Activated CD4-positive, alpha-beta memory T cell treated with anti-CD3 and anti-CD28 coated beads, Interleukin-2, amount 10 ng/mL, durations not matched to agents 7 days and 5 days (primary cell): Measurements from ENCODE around the gene BBS4. TPM values are rescaled to one million over a fixed set of nuclear protein-coding genes. Genes with fewer than 3 reads are reported as not detected.
"Not testable (repeated sequence)": the region's sequence is repeated elsewhere in the genome, so short reads cannot be mapped to it uniquely, and the experiment has no call there.

Source experiments
- CTCF ChIA-PET: fragments of 350-600 bp; sonication (Branson Sonifier 250); formaldehyde crosslinking; loops from one replicate; lab custom pipeline; 2021; ENCODE audit warnings: antibody characterized with exemption, inconsistent platforms; lab: Charles Lee
- POLR2A ChIA-PET: fragments of 350-600 bp; sonication (Branson Sonifier 250); formaldehyde crosslinking; loops from one replicate; lab custom pipeline; 2021; ENCODE audit warnings: antibody characterized with exemption; lab: Charles Lee
- DNase-seq: peaks from one replicate; pipeline ENCODE4 v3.0.0-alpha.2; 2020
- H3K27ac Mint-ChIP-seq: one replicate; pipeline ENCODE4 v1.8.0; 2021; ENCODE audit warnings: mild to moderate bottlenecking, mixed read lengths
- H3K27me3 Mint-ChIP-seq: one replicate; pipeline ENCODE4 v1.8.0; 2021; ENCODE audit warnings: mixed read lengths
- H3K36me3 Mint-ChIP-seq: one replicate; pipeline ENCODE4 v1.8.0; 2021; ENCODE audit warnings: low read depth, mixed read lengths
- H3K4me1 Mint-ChIP-seq: one replicate; pipeline ENCODE4 v1.8.0; 2021; ENCODE audit warnings: mixed read lengths
- H3K4me3 Mint-ChIP-seq: one replicate; pipeline ENCODE4 v1.8.0; 2021; ENCODE audit warnings: mild to moderate bottlenecking, mixed read lengths
- H3K9me3 Mint-ChIP-seq: one replicate; pipeline ENCODE4 v1.8.0; 2021; ENCODE audit warnings: mixed read lengths
- total RNA-seq, 2 experiments: library from RNA; stranded (reverse); gene quantifications; one replicate each; pipeline ENCODE4 v1.2.3, GENCODE V29; 2021

The BBS4 gene, protein sequence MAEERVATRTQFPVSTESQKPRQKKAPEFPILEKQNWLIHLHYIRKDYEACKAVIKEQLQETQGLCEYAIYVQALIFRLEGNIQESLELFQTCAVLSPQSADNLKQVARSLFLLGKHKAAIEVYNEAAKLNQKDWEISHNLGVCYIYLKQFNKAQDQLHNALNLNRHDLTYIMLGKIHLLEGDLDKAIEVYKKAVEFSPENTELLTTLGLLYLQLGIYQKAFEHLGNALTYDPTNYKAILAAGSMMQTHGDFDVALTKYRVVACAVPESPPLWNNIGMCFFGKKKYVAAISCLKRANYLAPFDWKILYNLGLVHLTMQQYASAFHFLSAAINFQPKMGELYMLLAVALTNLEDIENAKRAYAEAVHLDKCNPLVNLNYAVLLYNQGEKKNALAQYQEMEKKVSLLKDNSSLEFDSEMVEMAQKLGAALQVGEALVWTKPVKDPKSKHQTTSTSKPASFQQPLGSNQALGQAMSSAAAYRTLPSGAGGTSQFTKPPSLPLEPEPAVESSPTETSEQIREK
- total RNA-seq: 10 to 100 TPM; 14.5 to 16.2 TPM

DNA sequence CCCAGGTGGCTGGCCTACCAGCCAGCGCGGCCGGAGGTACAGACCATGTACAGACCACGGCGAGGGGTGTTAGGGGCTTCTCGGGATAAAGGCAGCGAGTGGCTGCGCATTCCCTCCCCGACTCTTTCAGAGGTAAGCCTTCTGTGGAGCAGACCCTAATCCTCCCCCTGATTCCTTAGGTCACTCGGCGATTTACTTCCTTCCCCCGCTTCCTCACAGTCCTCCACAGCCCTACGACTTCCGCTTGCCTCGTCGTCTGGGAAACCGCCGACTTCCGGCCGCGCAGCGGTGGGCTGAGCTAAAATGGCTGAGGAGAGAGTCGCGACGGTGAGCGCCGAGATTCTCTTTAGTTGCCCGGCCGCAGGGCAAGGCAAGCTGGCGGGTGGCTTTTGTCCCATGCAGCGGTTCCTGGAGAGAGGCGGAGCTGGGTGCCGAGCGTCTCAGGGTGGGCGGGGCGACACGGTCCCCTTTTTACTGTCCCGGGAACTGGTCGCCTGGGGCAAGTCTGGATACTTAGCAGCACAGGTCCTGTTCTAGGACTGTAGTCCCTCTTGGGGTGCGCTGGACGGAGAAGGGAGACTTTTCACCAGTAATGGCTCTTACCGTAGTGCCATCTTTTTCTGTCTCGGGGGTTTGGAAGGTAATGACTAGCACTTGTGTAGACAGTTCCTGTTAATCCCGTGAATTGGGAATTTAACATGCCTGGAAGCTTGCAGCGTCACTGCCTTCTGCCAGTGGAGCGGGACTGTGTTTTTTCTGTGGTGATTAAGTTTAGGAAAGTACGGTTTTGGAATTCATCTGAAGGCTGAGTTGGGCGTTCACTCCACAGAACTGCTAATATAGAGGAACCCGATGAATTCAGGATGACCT, at the start of gene BBS4, which contains the start of gene HIGD2B:
Gene BBS4 (plus strand): TSS at position 283 of the 870 bp plus-strand sequence. CDS start 21 bp downstream, at position 304.
Gene HIGD2B (minus strand): TSS at position 258 of the 870 bp plus-strand sequence. CDS start 9,808 bp downstream, outside the sequence.
- peaks cover 17% of the 10 kb centered on the region for H3K4me1 Mint-ChIP-seq
- H3K4me3 Mint-ChIP-seq: peak within 1 kb of the TSS; percentile 88
- ChIA-PET POLR2A (interaction anchor here (0.6 to 1.5 kb wide), 9 partner anchors 8 to 456 kb away, joined by 3 to 5 read pairs (median 3); partner anchors contain the start of gene PKM), CTCF (interaction anchor here (0.5 to 1.9 kb wide), 8 partner anchors 13 to 459 kb away, joined by 3 to 6 read pairs (median 4); no protein-coding TSS in a partner anchor)
- no peaks in the 10 kb centered on the region for H3K36me3 Mint-ChIP-seq
- DNase-seq: peak; percentile 91
- H3K27me3 Mint-ChIP-seq: no peaks in the 10 kb centered on the region
- H3K9me3 Mint-ChIP-seq: no peaks in the 10 kb centered on the region
- peak within 1 kb of the TSS; percentile 85 for H3K27ac Mint-ChIP-seq

DNA sequence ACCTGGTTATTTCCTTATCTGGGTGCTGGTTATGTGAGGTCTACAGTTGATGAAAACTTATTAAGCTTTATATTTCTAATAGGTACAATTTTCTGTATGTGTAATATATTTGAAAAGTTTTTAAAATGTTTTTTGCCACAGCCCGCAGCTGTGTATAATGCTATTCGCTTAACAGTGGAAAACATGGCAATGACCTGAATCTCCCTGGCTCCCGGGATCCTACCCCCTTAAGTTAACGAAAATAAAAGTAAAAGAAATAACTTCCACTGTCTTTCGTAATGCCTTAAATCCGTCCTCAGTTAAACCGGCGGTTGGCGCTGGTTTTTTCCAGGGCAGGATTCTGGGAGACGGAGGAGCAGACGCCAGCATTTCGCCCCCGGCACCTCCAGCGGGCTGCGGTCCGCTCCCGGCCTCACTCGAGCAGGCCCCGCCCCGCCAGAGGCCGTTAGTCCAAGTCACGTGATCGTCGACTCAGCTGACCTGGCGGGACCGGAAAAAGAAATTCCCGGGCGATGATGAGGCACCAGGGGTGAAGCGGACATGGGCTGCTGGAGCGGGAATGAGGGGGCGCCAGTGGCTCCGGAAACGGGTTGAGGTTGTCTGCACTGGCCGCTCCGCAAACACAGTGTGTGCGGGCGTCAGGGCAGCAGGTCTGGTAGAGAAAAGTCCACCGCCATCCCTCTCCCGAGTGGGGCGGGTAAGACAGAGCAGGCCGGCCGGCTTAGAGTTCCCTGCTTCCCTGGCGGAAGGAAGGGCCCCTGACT, 49.3 kb upstream of the BBS4 start:
- H3K4me1 Mint-ChIP-seq, POLR2A ChIA-PET, H3K27ac Mint-ChIP-seq, CTCF ChIA-PET, H3K36me3 Mint-ChIP-seq, H3K4me3 Mint-ChIP-seq, H3K27me3 Mint-ChIP-seq, H3K9me3 Mint-ChIP-seq: not testable (repeated sequence)
- peak; percentile 77 for DNase-seq

DNA sequence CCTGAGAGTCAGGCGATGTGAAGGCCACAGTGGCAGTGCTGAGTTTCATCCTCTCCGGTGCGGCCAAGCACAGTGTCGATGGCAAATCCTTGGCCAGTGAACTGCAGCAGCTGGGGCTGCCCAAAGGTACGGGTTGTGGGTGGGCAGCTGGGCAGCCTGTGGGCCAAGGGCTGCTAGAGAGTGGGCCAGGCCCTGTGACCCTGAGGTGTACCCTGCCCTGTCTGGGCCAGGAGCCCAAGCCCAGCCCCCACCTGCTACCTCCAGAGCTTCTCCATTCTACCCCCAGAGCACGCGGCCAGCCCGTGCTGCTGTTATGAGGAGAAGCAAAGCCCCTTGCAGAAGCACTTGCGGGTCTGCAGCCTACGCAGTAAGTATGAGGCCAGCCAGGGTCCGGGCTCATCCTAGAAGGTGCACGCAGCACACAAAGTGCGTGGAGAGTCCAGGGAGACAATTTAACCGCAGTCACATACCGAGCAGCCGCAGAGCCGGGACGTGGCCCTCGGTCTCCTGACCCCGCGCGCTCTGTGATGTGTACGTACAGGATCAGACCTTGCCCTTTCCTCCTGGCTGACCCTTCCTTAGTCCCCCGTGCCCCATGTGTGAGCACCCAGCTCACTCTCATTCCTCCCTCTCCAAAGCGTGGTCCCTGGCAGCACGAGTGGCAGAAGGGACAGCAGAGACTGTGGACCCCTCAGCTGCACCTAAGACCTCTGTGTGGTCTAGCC, 46.1 kb upstream of the BBS4 start:
- H3K27ac Mint-ChIP-seq, H3K9me3 Mint-ChIP-seq, CTCF ChIA-PET, H3K4me1 Mint-ChIP-seq, H3K36me3 Mint-ChIP-seq, H3K4me3 Mint-ChIP-seq, H3K27me3 Mint-ChIP-seq, DNase-seq, POLR2A ChIA-PET: not testable (repeated sequence)

DNA sequence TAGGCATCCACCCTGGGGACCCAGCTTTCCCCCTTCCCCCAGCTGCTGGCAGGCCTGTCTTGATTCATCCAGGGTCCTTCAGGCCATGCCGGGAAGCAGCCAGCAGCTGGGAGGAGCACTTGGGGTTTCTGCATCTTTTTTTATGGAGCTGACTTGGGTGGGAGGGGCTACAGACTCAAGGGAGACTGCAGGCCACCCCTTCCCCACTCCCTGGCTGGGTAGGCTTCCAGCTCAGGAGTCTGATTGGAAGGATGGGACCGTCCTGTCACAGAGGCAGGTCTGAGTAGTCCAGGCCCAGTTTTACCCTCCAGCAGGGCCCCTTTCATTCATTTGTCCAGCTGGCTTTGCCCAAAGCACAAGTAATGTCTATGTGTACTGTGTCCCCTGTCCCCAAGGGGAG, 43.7 kb upstream of the BBS4 start:
- H3K9me3 Mint-ChIP-seq, H3K27ac Mint-ChIP-seq, CTCF ChIA-PET, H3K36me3 Mint-ChIP-seq, POLR2A ChIA-PET, DNase-seq, H3K4me3 Mint-ChIP-seq, H3K4me1 Mint-ChIP-seq, H3K27me3 Mint-ChIP-seq: not testable (repeated sequence)

DNA sequence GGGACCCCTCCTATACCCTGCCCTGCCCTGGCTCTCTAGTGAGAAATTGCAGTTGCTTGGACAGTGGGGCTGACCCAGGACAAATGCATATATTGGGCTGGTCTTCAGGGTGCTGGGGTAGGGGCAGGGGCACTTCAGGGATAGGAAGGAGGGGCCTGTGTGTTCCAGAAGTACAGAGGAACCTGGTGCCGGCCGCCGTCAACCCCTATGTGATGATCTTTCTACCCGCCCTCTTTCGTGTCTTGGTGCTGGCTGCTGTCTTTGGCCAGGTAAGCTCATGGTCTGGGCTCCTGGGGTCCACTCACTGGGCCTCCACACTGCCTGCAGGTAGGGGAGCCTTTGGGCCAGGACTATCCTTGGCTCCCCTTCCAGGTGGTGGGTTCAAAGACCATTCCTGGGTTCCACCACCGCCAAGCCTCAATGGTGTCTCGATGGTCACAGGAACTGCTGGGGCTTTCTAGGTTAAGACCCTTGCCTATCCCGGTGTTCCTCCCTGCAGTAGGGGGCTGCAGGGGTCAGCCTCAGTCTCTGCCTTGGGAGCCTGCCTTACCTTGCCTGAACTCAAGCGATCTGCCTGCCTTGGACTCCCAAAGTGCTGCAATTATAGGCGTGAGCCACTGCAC, 37.3 kb upstream of the BBS4 start:
- H3K9me3 Mint-ChIP-seq, H3K27ac Mint-ChIP-seq, H3K4me3 Mint-ChIP-seq, H3K4me1 Mint-ChIP-seq, H3K27me3 Mint-ChIP-seq, DNase-seq, CTCF ChIA-PET, POLR2A ChIA-PET, H3K36me3 Mint-ChIP-seq: not testable (repeated sequence)

DNA sequence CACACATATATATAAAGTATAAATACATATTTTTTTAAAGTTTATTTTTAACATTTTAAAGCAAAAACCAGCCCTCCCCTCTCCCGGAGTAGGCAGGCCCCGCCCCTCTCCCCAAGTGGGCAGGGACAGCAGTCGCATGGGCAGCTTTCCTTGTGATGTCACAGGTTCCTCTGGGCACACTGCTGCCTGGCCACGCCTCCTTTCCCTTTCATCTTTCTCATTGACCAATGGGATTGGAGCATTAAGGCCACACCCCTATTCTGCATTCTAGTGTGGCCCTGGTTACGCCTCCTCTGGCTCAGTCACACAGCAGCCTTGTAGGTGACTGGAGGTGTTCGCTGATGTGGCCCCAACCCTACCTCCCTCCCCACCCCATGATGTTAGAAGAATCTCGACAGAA, 31.6 kb upstream of the BBS4 start, which contains the start of gene GOLGA6B:
Gene GOLGA6B (plus strand): TSS at position 301 of the 400 bp plus-strand sequence. CDS start 41 bp downstream, at position 342.
- H3K4me1 Mint-ChIP-seq, H3K4me3 Mint-ChIP-seq: not testable (repeated sequence)

GRCh38 chr15:72656014-72656413, 30.0 kb upstream of the BBS4 start:
- POLR2A ChIA-PET, H3K27ac Mint-ChIP-seq, CTCF ChIA-PET, H3K36me3 Mint-ChIP-seq, H3K9me3 Mint-ChIP-seq, H3K4me3 Mint-ChIP-seq, H3K4me1 Mint-ChIP-seq, DNase-seq, H3K27me3 Mint-ChIP-seq: not testable (repeated sequence)

More for the DNA sequence above, 31.6 kb upstream of the BBS4 start, which contains the start of gene GOLGA6B:
- H3K27ac Mint-ChIP-seq, H3K27me3 Mint-ChIP-seq, H3K36me3 Mint-ChIP-seq, H3K9me3 Mint-ChIP-seq, DNase-seq, POLR2A ChIA-PET, CTCF ChIA-PET: not testable (repeated sequence)

- H3K4me3 Mint-ChIP-seq, H3K36me3 Mint-ChIP-seq, POLR2A ChIA-PET, DNase-seq, H3K27ac Mint-ChIP-seq, CTCF ChIA-PET, H3K27me3 Mint-ChIP-seq, H3K9me3 Mint-ChIP-seq, H3K4me1 Mint-ChIP-seq: not testable (repeated sequence)
Measured at GRCh38 chr15:72661081-72661480, 24.9 kb upstream of the BBS4 start.

GRCh38 chr15:72663931-72664330, 22.1 kb upstream of the BBS4 start:
- H3K9me3 Mint-ChIP-seq, H3K4me1 Mint-ChIP-seq, H3K27ac Mint-ChIP-seq, CTCF ChIA-PET, DNase-seq, H3K4me3 Mint-ChIP-seq, H3K36me3 Mint-ChIP-seq, H3K27me3 Mint-ChIP-seq, POLR2A ChIA-PET: not testable (repeated sequence)

DNA sequence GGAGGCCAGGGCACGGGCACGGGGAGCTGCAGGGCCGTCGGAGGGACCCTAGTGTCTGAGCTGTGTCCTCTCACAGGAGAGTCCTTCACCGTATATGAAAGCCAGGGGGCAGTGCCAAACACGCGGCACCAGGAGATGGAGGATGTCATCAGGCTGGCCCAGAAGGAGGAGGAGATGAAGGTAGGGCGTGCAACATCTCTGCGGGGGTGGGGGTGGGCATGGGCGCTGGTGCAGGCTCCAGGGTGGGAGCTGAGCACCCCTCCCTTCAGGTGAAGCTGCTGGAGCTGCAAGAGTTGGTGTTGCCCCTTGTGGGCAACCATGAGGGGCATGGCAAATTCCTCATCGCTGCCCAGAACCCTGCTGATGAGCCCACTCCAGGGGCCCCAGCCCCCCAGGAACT, 20.3 kb upstream of the BBS4 start:
- H3K27me3 Mint-ChIP-seq, H3K4me1 Mint-ChIP-seq, H3K4me3 Mint-ChIP-seq, H3K27ac Mint-ChIP-seq, H3K9me3 Mint-ChIP-seq, CTCF ChIA-PET, DNase-seq, H3K36me3 Mint-ChIP-seq, POLR2A ChIA-PET: not testable (repeated sequence)

DNA sequence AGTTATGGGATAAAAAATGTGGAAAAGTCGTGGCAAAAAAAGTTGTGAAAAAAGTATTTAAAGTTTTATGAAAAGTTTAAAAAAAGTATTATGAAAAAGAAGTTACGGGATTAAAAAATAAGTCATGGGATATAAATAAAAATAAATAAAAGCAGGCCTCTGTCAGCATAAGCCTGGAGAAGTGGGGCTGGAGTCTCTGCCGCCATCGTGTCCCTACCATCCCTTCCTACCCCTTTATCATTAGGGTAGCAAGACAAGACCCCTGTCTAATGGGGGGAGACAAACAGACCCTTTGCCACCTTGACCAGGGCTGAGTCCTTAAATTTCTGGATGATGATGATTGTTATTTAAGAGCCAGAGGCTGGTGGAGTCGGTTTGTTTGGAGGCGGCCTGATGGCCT, 16.2 kb upstream of the BBS4 start:
- H3K4me1 Mint-ChIP-seq, H3K4me3 Mint-ChIP-seq, H3K9me3 Mint-ChIP-seq, H3K36me3 Mint-ChIP-seq, DNase-seq, CTCF ChIA-PET, POLR2A ChIA-PET, H3K27ac Mint-ChIP-seq: not testable (repeated sequence)
- peaks cover 16% of the 10 kb centered on the region for H3K27me3 Mint-ChIP-seq
